CD4-positive, alpha-beta T cell (primary cell): ENCODE results near the gene EEF1A2. TPM values are rescaled to one million over a fixed set of nuclear protein-coding genes. Genes with fewer than 3 reads are reported as not detected.
A peak's percentile ranks its signal among the peaks of the same experiment; 100 is the strongest.

Experiments used
- ATAC-seq: fragments of 200-7000 bp; cut with Tn5 transposase; one replicate; pipeline ENCODE4 v1.10.0; 2022; ENCODE audit warnings: mild to moderate bottlenecking; ENCODE audit not compliant: poor library complexity
- CTCF ChIA-PET: fragments of 350-600 bp; sonication (Branson Sonifier 250); formaldehyde crosslinking; loops from one replicate; lab custom pipeline; 2021; ENCODE audit warnings: antibody characterized with exemption, inconsistent platforms; lab: Charles Lee
- POLR2A ChIA-PET: fragments of 350-600 bp; sonication (Branson Sonifier 250); formaldehyde crosslinking; loops from one replicate; lab custom pipeline; 2021; ENCODE audit warnings: antibody characterized with exemption, inconsistent platforms; lab: Charles Lee
- DNase-seq, 14 experiments: peaks; one replicate each; pipeline ENCODE4 v3.0.0-alpha.2; 2013 to 2020; ENCODE audit warnings: mixed read lengths in 2 of 14
- H3K27ac ChIP-seq, 2 donors: one replicate each; pipeline versions ENCODE4 v1.5.1 to v1.7.0; 2013; ENCODE audit warnings: low read length in 2 of 2, low read depth in 1 of 2, mild to moderate bottlenecking in 1 of 2
- H3K27me3 ChIP-seq, 2 experiments: 1 replicate in 1 of 2; 2 replicates in 1 of 2; pipeline versions ENCODE4 v1.6.1 to v1.7.0; 2013; ENCODE audit warnings: low read length in 2 of 2, control low read depth in 1 of 2, mild to moderate bottlenecking in 1 of 2, moderate library complexity in 1 of 2; ENCODE audit not compliant: insufficient read depth in 2 of 2, control insufficient read depth in 1 of 2
- H3K36me3 ChIP-seq: one replicate; pipeline ENCODE4 v1.6.1; 2013; ENCODE audit warnings: low read length, control low read depth; ENCODE audit not compliant: insufficient read depth
- H3K4me1 ChIP-seq: one replicate; pipeline ENCODE4 v1.6.1; 2013; ENCODE audit warnings: low read length, control low read depth; ENCODE audit not compliant: insufficient read depth
- H3K4me3 ChIP-seq: one replicate; pipeline ENCODE4 v1.5.1; 2013; ENCODE audit warnings: mild to moderate bottlenecking, low read length, moderate library complexity
- H3K9me3 ChIP-seq, 2 experiments: 1 replicate in 1 of 2; 2 replicates in 1 of 2; pipeline versions ENCODE4 v1.6.1 to v1.7.0; 2013; ENCODE audit warnings: low read length in 2 of 2, mild to moderate bottlenecking in 2 of 2, control low read depth in 1 of 2, moderate library complexity in 1 of 2; ENCODE audit not compliant: control insufficient read depth in 1 of 2, insufficient read depth in 1 of 2
- H3K27ac Mint-ChIP-seq: one replicate; pipeline ENCODE4 v1.8.0; 2020; ENCODE audit warnings: mixed read lengths
- H3K27me3 Mint-ChIP-seq: one replicate; pipeline ENCODE4 v1.8.0; 2021; ENCODE audit warnings: mixed read lengths
- H3K36me3 Mint-ChIP-seq: one replicate; pipeline ENCODE4 v1.8.0; 2021; ENCODE audit warnings: low read depth, mixed read lengths
- H3K4me1 Mint-ChIP-seq: one replicate; pipeline ENCODE4 v1.8.0; 2021; ENCODE audit warnings: low read depth, mixed read lengths
- H3K4me3 Mint-ChIP-seq: one replicate; pipeline ENCODE4 v1.8.0; 2020; ENCODE audit warnings: mild to moderate bottlenecking, mixed read lengths
- H3K9me3 Mint-ChIP-seq: one replicate; pipeline ENCODE4 v1.8.0; 2020; ENCODE audit warnings: mixed read lengths
- CTCF ChIP-seq: fragments of 200-600 bp; IDR thresholded peaks from one replicate; pipeline ENCODE4 v1.8.0; 2022; ENCODE audit warnings: antibody characterized with exemption, mild to moderate bottlenecking
- intact Hi-C, 2 experiments: fragments of 100-400 bp; cut with DNase I in 1 of 2; cut with micrococcal nuclease in 1 of 2; formaldehyde crosslinking; loops; one replicate each; pipeline versions ENCODE4 v1.15.1 to v1.9.0; 2023 to 2025; cut with DNase I, micrococcal nuclease
- total RNA-seq, 174 experiments: library from RNA in 2 of 174; stranded (reverse) in 2 of 174; gene quantifications; one replicate each; pipeline ENCODE4 v1.2.3 and lab custom pipeline; 2021 to 2026

Gene EEF1A2
- total RNA-seq, 2 experiments from 2014 or later: 0.92 to 1.1 TPM

GRCh38 chr20:63532449-63532971 is 33.6 kb upstream of the EEF1A2 start:
- H3K27ac Mint-ChIP-seq: no peak overlapping the region
- no peaks in the 10 kb centered on the region for H3K27me3 Mint-ChIP-seq
- no peak for TF ChIP-seq CTCF
- Histone ChIP-seq H3K4me3 (no peak overlapping the region), H3K27me3 (no peaks in the 10 kb centered on the region), H3K9me3 (peaks cover 0 to 8% of the 10 kb centered on the region in 2 experiments), H3K4me1 (peaks cover 13% of the 10 kb centered on the region), H3K27ac (no peak overlapping the region), H3K36me3 (no peaks in the 10 kb centered on the region)
- H3K4me3 Mint-ChIP-seq: no peak overlapping the region
- ChIA-PET CTCF (no interaction called here), POLR2A (no interaction called here)
- intact Hi-C loops: no loop called here
- DNase-seq (peak in 2 of 14 experiments; percentile 1 to 26), ATAC-seq (no peak)
- no peaks in the 10 kb centered on the region for H3K36me3 Mint-ChIP-seq
- peaks cover 16% of the 10 kb centered on the region for H3K4me1 Mint-ChIP-seq
- no peaks in the 10 kb centered on the region for H3K9me3 Mint-ChIP-seq

DNA sequence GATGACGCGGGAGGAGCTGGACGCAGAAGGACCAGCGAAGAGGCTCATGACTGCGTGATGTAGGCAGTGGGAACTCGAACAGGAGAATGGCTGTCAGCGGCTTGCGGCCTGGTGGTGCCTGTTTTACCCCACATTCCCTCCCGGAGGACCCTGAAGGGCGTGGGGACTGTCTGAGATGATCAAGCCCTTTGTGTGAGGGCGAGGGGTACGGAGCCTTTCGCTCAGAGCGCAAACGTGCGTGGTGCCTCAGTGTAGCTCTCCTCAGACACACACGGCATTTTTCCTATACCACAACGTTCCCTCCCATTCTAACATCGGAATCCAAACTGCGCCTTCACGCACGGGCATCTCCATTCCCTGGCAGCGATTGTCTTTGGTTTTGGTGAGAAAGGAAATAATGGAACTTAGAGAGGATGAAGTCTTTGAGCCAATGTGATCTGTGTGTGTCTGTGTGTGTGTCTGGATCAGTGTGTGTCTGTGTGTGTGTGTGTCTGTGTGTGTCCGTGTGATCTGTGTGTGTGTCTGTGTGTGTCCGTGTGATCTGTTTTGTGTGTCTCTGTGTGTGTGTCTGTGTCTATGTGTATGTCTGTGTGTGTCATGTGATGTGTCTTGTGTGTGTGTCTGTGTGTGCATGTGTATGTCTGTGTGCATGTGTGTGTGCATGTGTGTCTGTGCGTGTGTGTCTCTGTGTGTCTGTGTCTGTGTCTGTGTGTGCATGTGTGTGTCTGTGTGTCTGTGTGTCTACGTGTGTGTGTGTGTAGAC is 33.0 kb upstream of the EEF1A2 start:
- no peaks in the 10 kb centered on the region for H3K27me3 Mint-ChIP-seq
- no peak overlapping the region for H3K27ac Mint-ChIP-seq
- H3K4me3 Mint-ChIP-seq: peak overlapping the region; percentile 11
- ChIA-PET POLR2A (no interaction called here), CTCF (no interaction called here)
- Histone ChIP-seq H3K36me3 (no peaks in the 10 kb centered on the region), H3K9me3 (peaks cover 0 to 8% of the 10 kb centered on the region in 2 experiments), H3K4me3 (no peak overlapping the region), H3K27me3 (no peaks in the 10 kb centered on the region), H3K27ac (no peak overlapping the region), H3K4me1 (peaks cover 7% of the 10 kb centered on the region)
- intact Hi-C loops: no loop called here
- peak; percentile 12 for ATAC-seq
- DNase-seq: peak in 2 of 14 experiments; percentile 1 to 10
- TF ChIP-seq CTCF: no peak
- peaks cover 14% of the 10 kb centered on the region for H3K4me1 Mint-ChIP-seq
- no peaks in the 10 kb centered on the region for H3K9me3 Mint-ChIP-seq
- H3K36me3 Mint-ChIP-seq: no peaks in the 10 kb centered on the region

DNA sequence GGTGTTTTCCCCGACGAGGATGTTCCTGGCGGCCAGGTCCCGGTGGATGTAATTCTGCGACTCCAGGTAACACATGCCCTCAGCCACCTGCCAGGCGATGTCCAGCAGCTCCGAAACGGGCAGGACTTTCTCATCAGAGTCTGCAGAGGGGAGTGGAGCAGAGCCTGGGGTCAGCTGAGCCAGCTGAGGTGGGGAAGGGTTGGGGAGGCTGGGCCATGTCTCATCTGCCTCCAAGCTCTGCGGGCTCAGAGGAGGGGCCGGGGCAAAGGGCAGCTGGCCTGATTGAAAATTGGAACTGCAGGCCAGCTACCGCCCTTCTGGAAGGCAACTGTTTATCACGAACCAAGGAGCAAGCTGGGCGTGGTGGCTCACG is 31.9 kb upstream of the EEF1A2 start:
- Mint-ChIP-seq H3K4me3 (no peak overlapping the region), H3K27me3 (no peaks in the 10 kb centered on the region), H3K36me3 (no peaks in the 10 kb centered on the region), H3K4me1 (peaks cover 7% of the 10 kb centered on the region), H3K9me3 (no peaks in the 10 kb centered on the region), H3K27ac (no peak overlapping the region)
- no peak overlapping the region for H3K4me3 ChIP-seq
- no peak overlapping the region for H3K27ac ChIP-seq
- no peaks in the 10 kb centered on the region for H3K27me3 ChIP-seq
- peak in 1 of 14 experiments; percentile 2 for DNase-seq
- intact Hi-C loops: no loop called here
- ChIA-PET POLR2A (interaction anchor here (2.2 kb wide), 1 partner anchor 10 kb away, joined by 10 read pairs; the partner anchor contains the start of gene PPDPF), CTCF (no interaction called here)
- no peaks in the 10 kb centered on the region for H3K4me1 ChIP-seq
- H3K36me3 ChIP-seq: no peaks in the 10 kb centered on the region
- ATAC-seq: no peak
- H3K9me3 ChIP-seq: peaks cover 0 to 8% of the 10 kb centered on the region in 2 experiments
- no peak for TF ChIP-seq CTCF
